IMR-90 (cell line): ENCODE data around the gene FRAS1. TPM values are rescaled to one million over a fixed set of nuclear protein-coding genes. Genes with fewer than 3 reads are reported as not detected.

ENCODE experiments used
- ATAC-seq: fragments of 200-7000 bp; cut with Tn5 transposase; 2 replicates; pipeline ENCODE4 v1.9.1; 2020; ENCODE audit warnings: low read depth, mild to moderate bottlenecking, moderate library complexity
- BruUV-seq: library from RNA; stranded (reverse); fragments of 400-500 nt; replicated peaks from 2 replicates; lab custom pipeline; 2021; lab: Mats Ljungman, UMichigan
- CTCF ChIA-PET: fragments of 300-600 bp; formaldehyde crosslinking; extraction: SDS; loops from one replicate; lab custom pipeline; 2021; ENCODE audit warnings: antibody characterized with exemption; lab: Yijun Ruan, JAX
- POLR2A ChIA-PET: fragments of 300-600 bp; sonication (Branson Sonifier 250); formaldehyde crosslinking; loops from one replicate; lab custom pipeline; 2022; ENCODE audit warnings: antibody characterized with exemption; ENCODE audit not compliant: unreplicated experiment; lab: Charles Lee
- DNase-seq: peaks from one replicate; pipeline ENCODE4 v3.0.0; 2013
- H2AFZ ChIP-seq: replicated peaks from 2 replicates; pipeline ENCODE3; 2013; ENCODE audit warnings: low read length, mild to moderate bottlenecking; ENCODE audit not compliant: poor library complexity
- H2AK5ac ChIP-seq: 2 replicates; pipeline ENCODE4 v1.6.1; 2013; ENCODE audit warnings: low read depth, low read length, inconsistent platforms
- H2AK9ac ChIP-seq: replicated peaks from 2 replicates; pipeline ENCODE3; 2013; ENCODE audit warnings: mild to moderate bottlenecking, low read depth, low read length, moderate library complexity; ENCODE audit not compliant: poor library complexity
- H2BK120ac ChIP-seq: 2 replicates; pipeline ENCODE4 v1.6.1; 2013; ENCODE audit warnings: low read depth, low read length, inconsistent platforms
- H2BK15ac ChIP-seq: 3 replicates; pipeline ENCODE4 v1.6.1; 2013; ENCODE audit warnings: low read depth, low read length, inconsistent platforms
- H2BK20ac ChIP-seq: 2 replicates; pipeline ENCODE4 v1.6.1; 2013; ENCODE audit warnings: low read depth, mild to moderate bottlenecking, inconsistent platforms, low read length, moderate library complexity
- H2BK5ac ChIP-seq: 2 replicates; pipeline ENCODE4 v1.6.1; 2013; ENCODE audit warnings: mild to moderate bottlenecking, low read depth, low read length, inconsistent platforms; ENCODE audit not compliant: poor library complexity, severe bottlenecking
- H3K14ac ChIP-seq: replicated peaks from 2 replicates; pipeline ENCODE4 v1.6.1; 2013; ENCODE audit warnings: low read depth, low read length, inconsistent platforms
- H3K18ac ChIP-seq: 2 replicates; pipeline ENCODE4 v1.6.1; 2013; ENCODE audit warnings: low read depth, low read length, control low read depth
- H3K23ac ChIP-seq: 2 replicates; pipeline ENCODE4 v1.6.1; 2013; ENCODE audit warnings: low read depth, low read length, inconsistent platforms
- H3K27ac ChIP-seq: 2 replicates; pipeline ENCODE4 v1.5.1; 2013; ENCODE audit warnings: mild to moderate bottlenecking, control low read depth, low read length; ENCODE audit not compliant: insufficient read depth
- H3K27me3 ChIP-seq: 2 replicates; pipeline ENCODE4 v1.6.1; 2013; ENCODE audit warnings: low read length; ENCODE audit not compliant: control insufficient read depth, insufficient read depth
- H3K36me3 ChIP-seq: 2 replicates; pipeline ENCODE4 v1.6.1; 2013; ENCODE audit warnings: low read length, mixed read lengths; ENCODE audit not compliant: control insufficient read depth, insufficient read depth
- H3K4ac ChIP-seq: 2 replicates; pipeline ENCODE4 v1.6.1; 2013; ENCODE audit warnings: low read depth, low read length, inconsistent platforms
- H3K4me1 ChIP-seq: 2 replicates; pipeline ENCODE4 v1.6.1; 2013; ENCODE audit warnings: low read length, mixed read lengths; ENCODE audit not compliant: control insufficient read depth, insufficient read depth
- H3K4me2 ChIP-seq: 2 replicates; pipeline ENCODE4 v1.6.1; 2013; ENCODE audit warnings: low read depth, mild to moderate bottlenecking, control low read depth, low read length, moderate library complexity
- H3K4me3 ChIP-seq: 2 replicates; pipeline ENCODE4 v1.5.1; 2013; ENCODE audit warnings: low read depth, mild to moderate bottlenecking, control low read depth, low read length, moderate library complexity; ENCODE audit not compliant: insufficient read depth
- H3K56ac ChIP-seq: 2 replicates; pipeline ENCODE4 v1.6.1; 2013; ENCODE audit warnings: low read length, inconsistent platforms; ENCODE audit not compliant: insufficient read depth; ENCODE audit errors: extremely low read depth
- H3K79me1 ChIP-seq, 2 experiments: 2 replicates each; pipeline ENCODE4 v1.6.1; 2013; ENCODE audit warnings: low read length in 2 of 2, inconsistent platforms in 1 of 2, low read depth in 1 of 2
- H3K9ac ChIP-seq: 2 replicates; pipeline ENCODE4 v1.6.1; 2013; ENCODE audit warnings: low read depth, low read length, control low read depth
- H3K9me1 ChIP-seq: 2 replicates; pipeline ENCODE4 v1.6.1; 2013; ENCODE audit warnings: low read length, inconsistent platforms; ENCODE audit not compliant: insufficient read depth
- H3K9me3 ChIP-seq: 2 replicates; pipeline ENCODE4 v1.6.1; 2013; ENCODE audit warnings: low read length; ENCODE audit not compliant: control insufficient read depth, insufficient read depth
- H4K20me1 ChIP-seq: 2 replicates; pipeline ENCODE4 v1.6.1; 2013; ENCODE audit warnings: low read length, inconsistent platforms; ENCODE audit not compliant: insufficient read depth
- H4K5ac ChIP-seq: 2 replicates; pipeline ENCODE4 v1.6.1; 2013; ENCODE audit warnings: mild to moderate bottlenecking, low read depth, low read length, control low read depth
- H4K8ac ChIP-seq, 2 experiments: 2 replicates each; pipeline ENCODE4 v1.6.1; 2013; ENCODE audit warnings: low read depth in 2 of 2, low read length in 2 of 2, control low read depth in 1 of 2, inconsistent platforms in 1 of 2
- H4K91ac ChIP-seq: 2 replicates; pipeline ENCODE4 v1.6.1; 2013; ENCODE audit warnings: low read depth, low read length, inconsistent platforms; ENCODE audit not compliant: insufficient read depth
- BHLHE40 ChIP-seq: fragments of 150-350 bp; IDR thresholded peaks from 2 replicates; pipeline ENCODE4 v1.6.1; 2016; ENCODE audit warnings: mild to moderate bottlenecking, low read depth, low read length
- CEBPB ChIP-seq: IDR thresholded peaks from 2 replicates; pipeline ENCODE4 v1.6.1; 2012; ENCODE audit warnings: low read depth, low read length, improper control_type of control experiment
- CHD1 ChIP-seq: IDR thresholded peaks from 2 replicates; pipeline ENCODE4 v1.6.1; 2012; ENCODE audit warnings: low read depth, low read length, improper control_type of control experiment
- CTCF ChIP-seq: conservative IDR thresholded peaks from 2 replicates; pipeline ENCODE4 v1.5.1; 2012; ENCODE audit warnings: mild to moderate bottlenecking, low read depth, low read length, improper control_type of control experiment
- ELK1 ChIP-seq: fragments of 150-350 bp; IDR thresholded peaks from 2 replicates; pipeline ENCODE4 v1.6.1; 2016; ENCODE audit warnings: low read depth, mild to moderate bottlenecking, low read length, moderate library complexity, borderline replicate concordance
- FOS ChIP-seq: fragments of 150-350 bp; IDR thresholded peaks from 2 replicates; pipeline ENCODE4 v1.6.1; 2016; ENCODE audit warnings: low read depth, low read length
- MAFK ChIP-seq: IDR thresholded peaks from 2 replicates; pipeline ENCODE4 v1.6.1; 2012; ENCODE audit warnings: low read depth, low read length, improper control_type of control experiment
- MAZ ChIP-seq: IDR thresholded peaks from 2 replicates; pipeline ENCODE4 v1.6.1; 2012; ENCODE audit warnings: low read depth, mild to moderate bottlenecking, low read length, improper control_type of control experiment, moderate library complexity, borderline replicate concordance
- MXI1 ChIP-seq: IDR thresholded peaks from 2 replicates; pipeline ENCODE4 v1.6.1; 2012; ENCODE audit warnings: low read depth, mild to moderate bottlenecking, low read length, moderate library complexity, borderline replicate concordance
- NFE2L2 ChIP-seq: fragments of 150-350 bp; IDR thresholded peaks from 2 replicates; pipeline ENCODE4 v1.6.1; 2016; ENCODE audit warnings: low read depth, mild to moderate bottlenecking, low read length
- POLR2A ChIP-seq: IDR thresholded peaks from 2 replicates; pipeline ENCODE4 v1.6.1; 2012; ENCODE audit warnings: mild to moderate bottlenecking, low read depth, low read length
- RAD21 ChIP-seq: IDR thresholded peaks from 2 replicates; pipeline ENCODE4 v1.6.1; 2012; ENCODE audit warnings: low read length, improper control_type of control experiment
- RCOR1 ChIP-seq: IDR thresholded peaks from 2 replicates; pipeline ENCODE4 v1.6.1; 2012; ENCODE audit warnings: mild to moderate bottlenecking, low read length, improper control_type of control experiment; ENCODE audit not compliant: insufficient replicate concordance
- RFX5 ChIP-seq: IDR thresholded peaks from 2 replicates; pipeline ENCODE4 v1.8.0; 2012; ENCODE audit warnings: low read depth, mild to moderate bottlenecking, low read length, moderate library complexity
- SMC3 ChIP-seq: fragments of 150-350 bp; IDR thresholded peaks from 2 replicates; pipeline ENCODE4 v1.6.1; 2016; ENCODE audit warnings: low read depth, mild to moderate bottlenecking, antibody characterized with exemption, low read length, moderate library complexity
- USF2 ChIP-seq: fragments of 150-350 bp; IDR thresholded peaks from 2 replicates; pipeline ENCODE4 v1.6.1; 2017; ENCODE audit warnings: mild to moderate bottlenecking, antibody characterized with exemption, low read length, low read depth
- dilution Hi-C: fragments of 300-500 bp; cut with HindIII; formaldehyde crosslinking; loops from one replicate; pipeline ENCODE4 v1.14.3; 2018; ENCODE audit warnings: low sequenced_read_pairs; ENCODE audit not compliant: unreplicated experiment
- in situ Hi-C: fragments of 300-500 bp; cut with MboI; formaldehyde crosslinking; loops from 3 replicates; pipeline ENCODE4 v1.14.3; 2019; ENCODE audit warnings: low sequenced_read_pairs, inconsistent platforms, mixed read lengths
- intact Hi-C: fragments of 100-400 bp; cut with micrococcal nuclease; formaldehyde crosslinking; loops from 2 replicates; pipeline ENCODE4 v1.10.0; 2022
- polyA plus RNA-seq, 3 experiments: library from polyadenylated mRNA; depleted of rRNA; stranded (reverse); fragments of >200 nt; gene quantifications; 2 replicates each; pipeline ENCODE4 v1.2.3, GENCODE V29; 2012; ENCODE audit warnings: low replicate concordance in 1 of 3
- total RNA-seq: library from RNA; depleted of rRNA; stranded (reverse); fragments of >200 nt; gene quantifications from 2 replicates; pipeline ENCODE4 v1.2.3, GENCODE V29; 2012

Gene FRAS1
- total and polyA plus RNA-seq, 2 of the 4 experiments (the other 2 are of a cell fraction): under 0.01 to 0.03 TPM

GRCh38 chr4:78184584-78184983 is 127.5 kb downstream of the FRAS1 start:
- Histone ChIP-seq H4K5ac (no peak overlapping the region), H2BK20ac (no peak overlapping the region), H2BK15ac (no peak overlapping the region), H3K9me3 (no peaks in the 10 kb centered on the region), H2AK9ac (no peak overlapping the region), H4K91ac (no peak overlapping the region), H3K4ac (no peak overlapping the region), H3K27ac (no peak overlapping the region), H3K14ac (no peak overlapping the region), H3K36me3 (no peaks in the 10 kb centered on the region), H3K23ac (no peak overlapping the region), H3K9ac (no peak overlapping the region), H2BK120ac (no peak overlapping the region), H2AK5ac (no peak overlapping the region), H3K79me1 (no peaks in the 10 kb centered on the region), H3K4me3 (no peak overlapping the region), H3K4me1 (no peaks in the 10 kb centered on the region), H3K56ac (no peak overlapping the region), H3K4me2 (no peak overlapping the region), H3K27me3 (no peaks in the 10 kb centered on the region), H2AFZ (no peak overlapping the region), H4K8ac (no peak overlapping the region), H3K18ac (no peak overlapping the region), H4K20me1 (no peaks in the 10 kb centered on the region), H3K9me1 (no peaks in the 10 kb centered on the region), H2BK5ac (no peak overlapping the region)
- ATAC-seq (no peak), DNase-seq (no peak)
- TF ChIP-seq RCOR1 (no peak), CHD1 (no peak), FOS (no peak), RAD21 (no peak), ELK1 (no peak), MAFK (no peak), CEBPB (no peak), MAZ (no peak), RFX5 (no peak), POLR2A (no peak), MXI1 (no peak), USF2 (no peak), NFE2L2 (no peak), BHLHE40 (no peak), CTCF (no peak), SMC3 (no peak)
- intact Hi-C loops (no loop called here), in situ Hi-C loops (no loop called here), dilution Hi-C loops (no loop called here)
- ChIA-PET POLR2A (no interaction called here), CTCF (no interaction called here)
- no TSS peak for BruUV-seq
